T-helper 2 cell treated with Interferon-gamma antibody and Interleukin-4, amounts not matched to agents 100 ng/mL and 5 ng/mL, for 36 hours (primary cell): ENCODE results near the gene PHOX2B. TPM values are rescaled to one million over a fixed set of nuclear protein-coding genes. Genes with fewer than 3 reads are reported as not detected.
"Not testable (repeated sequence)": the region's sequence is repeated elsewhere in the genome, so short reads cannot be mapped to it uniquely, and the experiment has no call there.

Source experiments
- intact Hi-C: fragments of 100-400 bp; cut with micrococcal nuclease; formaldehyde crosslinking; loops from one replicate; pipeline ENCODE4 v1.15.1; 2023
- total RNA-seq: library from RNA; stranded (reverse); gene quantifications from 2 replicates; pipeline ENCODE4 v1.2.3, GENCODE V29; 2022

PHOX2B gene
- total RNA-seq, 1 donor from 2014 or later: not detected

DNA sequence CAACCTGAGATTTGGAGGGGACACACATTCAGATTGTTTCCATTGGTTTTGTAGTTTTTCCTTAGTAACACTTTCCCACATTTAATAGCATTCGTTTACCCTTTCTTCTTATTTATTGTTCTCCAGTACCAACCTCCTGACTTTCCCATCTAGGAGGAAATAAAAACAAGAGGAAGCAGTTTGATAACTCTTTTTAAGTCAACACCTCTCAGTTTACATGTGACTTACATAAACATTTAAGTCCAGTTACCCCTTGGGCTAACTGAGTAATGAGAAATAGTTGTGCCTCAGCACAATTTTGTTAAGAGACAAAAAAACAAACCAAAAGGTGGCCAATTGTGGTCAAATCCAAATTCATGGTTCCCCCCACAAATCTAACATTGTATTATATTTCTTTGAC lies 34.8 kb downstream of the PHOX2B start:
- intact Hi-C loops: no loop called here

DNA sequence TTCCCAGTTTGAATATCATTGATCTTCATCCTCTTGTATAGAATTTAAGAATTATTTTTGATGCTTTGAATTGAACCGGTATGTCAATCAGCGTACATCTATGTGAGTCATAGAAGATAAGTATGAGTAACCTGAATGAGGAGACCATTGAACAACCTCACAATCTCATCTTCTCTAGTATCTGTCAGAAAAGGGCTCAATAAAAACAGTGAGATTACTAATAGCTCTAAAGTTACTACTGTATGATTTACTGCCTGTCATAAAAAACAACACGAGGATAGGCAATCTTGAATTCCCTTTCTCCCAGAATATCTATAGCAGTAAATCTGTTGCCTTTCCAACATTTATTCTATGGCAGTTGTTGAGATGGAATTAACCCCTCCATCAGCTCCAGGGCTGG lies 36.1 kb downstream of the PHOX2B start:
- intact Hi-C loops: no loop called here

GRCh38 chr4:41711654-41712053 lies 36.9 kb downstream of the PHOX2B start:
- intact Hi-C loops: not testable (repeated sequence)

- intact Hi-C loops: no loop called here
Measured at GRCh38 chr4:41709844-41710481, 38.6 kb downstream of the PHOX2B start.

DNA sequence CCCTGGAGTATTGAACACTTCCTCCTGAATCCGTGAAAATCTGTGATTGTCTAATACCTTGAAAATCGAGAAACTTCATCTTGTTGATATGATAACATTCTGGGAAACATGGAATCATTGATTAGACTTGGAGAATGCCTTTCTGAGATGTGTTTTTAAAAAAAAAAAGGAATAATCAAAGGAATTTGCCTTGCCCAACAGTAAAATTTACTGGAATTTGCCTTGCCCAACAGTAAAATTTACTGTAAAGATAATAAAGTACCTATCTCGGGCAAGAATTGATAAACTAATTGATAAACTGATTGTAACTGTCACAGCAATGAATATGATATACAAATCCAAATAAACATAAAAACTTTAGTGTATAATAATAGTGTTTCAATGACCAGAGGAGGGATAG lies 44.7 kb downstream of the PHOX2B start:
- intact Hi-C loops: no loop called here

GRCh38 chr4:41702770-41703169 lies 45.8 kb downstream of the PHOX2B start:
- intact Hi-C loops: no loop called here

- intact Hi-C loops: no loop called here
Measured at GRCh38 chr4:41701983-41702382, 46.5 kb downstream of the PHOX2B start.

DNA sequence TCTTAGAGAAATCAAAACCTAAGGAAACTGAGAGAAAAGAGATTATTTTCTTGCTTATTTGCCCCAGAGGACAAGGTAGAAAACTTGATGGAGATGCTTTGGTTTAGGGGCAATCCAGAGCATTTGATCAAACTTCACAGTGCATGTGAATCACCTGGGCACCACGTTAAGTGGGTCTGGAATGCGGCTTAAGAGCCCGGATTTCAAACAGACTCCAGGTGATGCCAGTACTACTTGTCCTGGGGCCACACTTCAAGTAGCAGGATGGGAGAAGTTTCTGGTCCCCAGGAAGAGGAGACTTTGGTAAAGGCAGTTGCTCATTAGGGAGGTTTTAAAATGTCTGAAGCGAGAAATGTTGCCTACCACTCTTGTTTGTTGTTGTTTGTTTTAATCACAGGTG lies 51.8 kb downstream of the PHOX2B start:
- intact Hi-C loops: no loop called here

DNA sequence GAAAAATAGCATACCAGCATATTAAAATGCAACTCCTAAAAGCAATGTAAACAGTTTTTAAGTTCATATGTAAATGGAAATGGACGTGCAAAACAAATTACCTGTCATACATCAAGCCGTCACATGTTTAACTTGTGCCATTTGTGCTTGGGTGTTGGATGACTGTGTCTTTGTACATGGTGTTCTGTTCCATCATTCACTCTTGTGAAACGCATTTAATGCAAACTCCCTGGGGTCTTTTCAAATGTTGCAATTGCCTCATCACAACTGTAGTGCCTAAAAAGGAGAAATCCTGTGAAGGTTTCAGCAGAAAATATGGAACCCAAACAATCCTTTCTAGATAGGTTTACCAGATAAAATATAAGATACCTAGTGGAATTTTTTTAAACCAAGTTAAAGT lies 52.4 kb downstream of the PHOX2B start:
- intact Hi-C loops: no loop called here

Other genes starting within 250 kb of the PHOX2B start
- not detected in 2 replicates for gene LIMCH1, start 210.6 kb downstream of the PHOX2B start, total RNA-seq
- gene TMEM33, start 186.7 kb upstream of the PHOX2B start, total RNA-seq: 60.7 and 64.4 TPM in 2 replicates
- gene DCAF4L1, start 233.0 kb upstream of the PHOX2B start, total RNA-seq: 0.16 and 0.32 TPM in 2 replicates
- 33.5 and 34.0 TPM in 2 replicates for gene SLC30A9, start 241.8 kb upstream of the PHOX2B start, total RNA-seq